ENCODE results near the gene SEMA4D. TPM values are rescaled to one million over a fixed set of nuclear protein-coding genes. Genes with fewer than 3 reads are reported as not detected.

The SEMA4D gene
- total RNA-seq, 1 donor from 2014 or later: 388 TPM

DNA sequence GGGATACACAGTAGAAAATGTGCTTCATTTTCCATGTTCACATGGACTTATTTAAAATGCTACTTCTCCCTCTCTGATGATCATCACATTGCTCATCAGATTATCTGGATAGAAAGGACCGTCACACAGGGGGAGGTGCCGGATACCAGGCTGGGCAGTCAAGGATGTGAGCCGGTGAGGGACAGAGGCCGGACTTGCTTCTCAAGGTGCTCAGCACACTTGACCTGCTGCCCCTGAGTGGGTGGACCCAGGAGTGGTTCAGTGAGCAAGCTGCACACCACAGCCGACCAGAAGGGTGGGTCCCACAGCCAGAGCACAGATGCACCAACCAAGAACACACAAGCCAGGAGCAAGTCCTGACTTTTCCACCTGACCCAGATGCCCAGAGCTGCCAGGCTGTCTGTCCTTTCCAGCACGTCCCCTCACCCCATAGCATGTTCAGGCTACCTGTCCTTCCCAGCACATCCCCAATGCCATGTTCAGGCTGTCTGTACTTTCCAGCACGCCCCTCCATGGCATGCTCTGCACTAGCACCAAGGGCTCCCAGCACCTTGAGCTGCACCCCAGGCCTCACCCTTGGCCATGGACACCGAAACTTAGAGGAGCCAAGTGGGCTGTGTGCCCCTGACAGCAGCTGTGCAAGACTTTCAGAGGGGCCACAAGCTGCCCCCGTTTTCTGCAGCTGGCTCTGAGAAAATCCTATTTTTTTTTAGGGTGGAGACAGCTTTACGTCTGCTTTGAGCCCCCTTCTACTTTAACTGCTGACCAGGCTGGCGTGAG is 101.8 kb downstream of the SEMA4D start:
- intact Hi-C loops (cut with micrococcal nuclease): no loop called here

DNA sequence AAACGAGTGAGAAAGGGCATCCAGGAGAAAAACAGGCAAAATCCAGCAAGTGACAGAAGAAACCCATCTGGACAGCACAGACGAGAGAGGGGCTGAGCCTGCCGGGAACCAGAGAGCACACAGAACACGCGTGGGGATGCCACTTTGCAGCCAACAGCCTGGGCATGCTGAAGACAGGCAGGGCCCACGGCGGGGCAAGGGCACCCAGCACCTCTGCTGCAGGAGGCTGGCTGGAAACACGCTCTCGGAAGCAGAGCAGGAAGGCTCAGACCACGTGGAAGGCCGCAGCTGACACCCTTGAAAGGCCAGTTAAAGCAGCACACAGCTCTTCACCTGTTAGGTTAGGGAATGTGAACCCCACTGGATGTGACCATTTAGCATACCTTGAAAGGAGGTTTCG is 103.5 kb downstream of the SEMA4D start:
- intact Hi-C loops (cut with micrococcal nuclease): no loop called here

DNA sequence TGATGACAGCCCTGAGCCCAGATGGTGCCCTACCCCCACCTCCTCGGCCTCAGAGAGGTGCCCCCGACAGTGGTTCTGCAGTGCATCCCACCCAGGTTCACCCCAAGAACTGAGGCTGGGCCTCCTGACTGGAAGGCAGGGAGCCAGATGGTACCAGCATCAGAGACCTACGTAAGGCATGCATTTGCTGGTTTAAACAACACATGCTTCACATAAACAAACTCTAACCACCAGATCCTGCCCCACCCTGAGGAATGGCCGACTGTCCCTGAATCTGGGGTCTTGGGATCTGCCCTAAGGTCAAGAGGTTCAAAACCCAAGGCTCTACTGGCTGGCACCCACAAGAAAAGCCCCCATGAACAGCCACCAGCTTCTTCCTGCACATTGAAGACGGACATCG is 106.3 kb downstream of the SEMA4D start:
- intact Hi-C loops (cut with micrococcal nuclease): no loop called here

DNA sequence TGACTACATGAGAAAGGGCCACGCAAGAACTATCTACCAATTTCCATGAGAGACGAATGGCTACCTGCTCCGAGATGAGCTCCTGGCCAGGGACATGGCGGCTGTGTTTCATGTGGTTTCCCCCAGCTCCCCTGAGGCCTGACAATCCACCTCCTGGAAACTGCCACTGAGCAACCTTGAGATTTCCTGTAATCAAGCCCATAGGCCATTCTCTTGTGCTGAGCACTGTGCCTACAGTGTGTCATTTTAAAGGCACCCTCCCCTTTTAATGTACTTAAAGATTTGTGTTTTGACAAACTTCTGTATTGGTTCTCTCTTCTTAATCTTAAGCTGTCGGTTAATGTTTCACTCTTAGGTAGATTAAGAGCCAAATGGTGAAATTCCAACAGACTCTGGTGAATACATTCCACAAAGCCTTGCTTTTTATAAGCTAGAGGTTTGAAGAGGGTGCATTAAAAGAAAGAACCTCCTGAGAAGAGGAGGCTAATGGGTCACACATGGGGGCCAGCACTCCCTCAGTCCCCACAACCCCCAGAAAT is 107.3 kb downstream of the SEMA4D start:
- intact Hi-C loops (cut with micrococcal nuclease): no loop called here

DNA sequence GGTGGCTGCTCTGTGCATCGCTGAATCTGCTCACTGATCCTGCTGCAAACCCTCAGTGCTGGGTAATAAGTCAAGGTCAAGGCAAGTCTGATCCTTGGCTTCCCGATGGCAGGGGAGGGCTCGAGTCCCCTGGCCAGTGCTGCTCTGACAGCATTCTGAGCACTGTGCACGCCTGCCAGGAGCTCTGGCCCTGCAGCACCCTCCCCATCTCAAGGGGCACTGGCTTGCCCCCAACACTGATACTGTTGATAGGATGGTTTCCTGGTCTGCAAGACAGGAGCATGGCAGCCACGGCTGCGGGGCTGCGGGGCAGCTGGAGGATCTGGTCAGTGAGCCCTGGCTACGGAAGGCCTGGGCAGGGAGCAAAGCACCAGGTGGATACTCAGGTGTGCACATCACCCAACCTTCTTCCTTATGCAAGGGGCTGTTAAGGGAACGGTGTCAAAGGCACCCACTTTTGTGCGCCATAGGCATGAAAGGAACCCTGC is 107.8 kb downstream of the SEMA4D start:
- intact Hi-C loops (cut with micrococcal nuclease): no loop called here

DNA sequence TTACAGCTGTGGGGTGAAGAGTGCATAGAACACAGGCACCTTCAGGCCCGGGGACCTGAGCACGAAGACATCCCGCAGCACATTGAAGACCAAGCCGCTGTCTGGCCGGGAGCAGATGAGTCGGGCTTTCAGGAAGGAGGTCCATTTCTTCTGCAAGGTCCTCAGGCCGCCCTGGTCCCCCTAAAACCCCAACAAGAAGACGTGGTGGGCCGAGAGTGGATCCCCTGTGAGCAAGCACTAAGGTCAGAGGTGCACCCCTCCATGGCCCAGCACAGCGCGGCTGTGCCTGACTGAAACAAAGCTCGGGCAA is 109.1 kb downstream of the SEMA4D start:
- intact Hi-C loops (cut with micrococcal nuclease): no loop called here

DNA sequence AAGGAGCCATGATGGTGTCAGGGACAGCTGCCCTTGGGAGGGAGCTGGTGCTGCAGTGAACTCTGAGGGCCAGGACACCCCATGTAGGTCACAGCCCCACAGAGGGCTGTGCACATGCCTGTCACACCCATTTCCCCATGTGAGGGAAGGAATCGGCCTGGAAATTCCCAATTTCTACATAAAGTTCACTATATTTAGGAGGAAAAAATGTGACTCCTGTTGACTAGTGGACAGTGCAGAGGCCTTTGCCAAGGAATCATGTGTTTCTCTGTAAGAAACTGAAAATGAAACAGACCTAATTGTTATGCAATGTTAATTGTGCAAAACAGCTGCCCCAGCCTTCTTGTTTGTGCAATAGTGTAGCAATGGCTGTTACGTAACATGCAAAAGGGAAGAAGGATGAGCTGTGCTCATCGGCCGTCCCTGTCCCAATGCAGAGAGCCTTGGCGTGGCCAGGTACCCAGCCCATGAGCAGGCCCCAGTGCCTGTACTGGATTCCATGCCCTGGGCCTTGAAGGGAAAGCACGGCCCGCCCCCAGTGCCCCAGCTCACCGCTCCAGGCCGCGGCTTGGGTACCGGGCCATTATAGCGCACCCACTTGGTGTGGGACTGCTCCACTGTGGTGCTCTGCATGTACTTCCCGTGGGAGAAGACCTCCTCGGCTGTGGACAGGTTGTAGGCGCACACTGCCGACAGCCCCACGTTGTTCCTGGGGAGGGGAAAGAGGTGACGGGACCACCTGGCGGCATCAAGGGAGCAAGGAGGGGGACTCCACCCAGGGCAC is 109.6 kb downstream of the SEMA4D start:
- intact Hi-C loops (cut with micrococcal nuclease): no loop called here

DNA sequence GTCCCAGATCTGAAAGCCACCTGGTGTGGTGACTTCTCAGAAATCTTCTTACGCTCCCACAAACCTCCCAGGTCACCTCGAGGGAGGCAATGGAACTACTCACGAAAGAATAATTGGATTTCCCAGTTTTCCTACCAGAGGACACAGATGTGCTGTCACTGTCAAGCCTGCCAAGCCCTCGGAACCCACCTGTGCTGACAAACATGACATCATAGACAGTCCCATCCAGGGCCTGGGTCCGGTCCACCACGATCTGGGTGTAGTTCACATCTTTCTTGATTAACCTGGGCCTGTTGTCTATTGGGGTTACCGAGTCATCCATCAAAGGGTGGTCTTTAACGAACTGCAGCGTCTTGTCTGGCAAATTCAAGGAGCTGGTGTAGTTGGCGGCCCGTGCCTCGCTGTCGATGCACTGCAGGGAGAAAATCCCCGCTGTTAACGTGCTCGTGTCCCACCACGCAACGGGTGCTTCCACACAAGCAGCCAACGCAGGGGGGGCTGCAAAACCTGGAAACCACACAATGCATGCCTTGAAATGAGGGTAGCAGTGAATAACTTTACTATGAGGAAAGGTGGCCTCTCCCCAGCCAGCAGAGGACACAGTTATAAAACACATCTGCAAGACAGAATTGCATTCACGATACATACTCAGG is 110.6 kb downstream of the SEMA4D start:
- intact Hi-C loops (cut with micrococcal nuclease): no loop called here

DNA sequence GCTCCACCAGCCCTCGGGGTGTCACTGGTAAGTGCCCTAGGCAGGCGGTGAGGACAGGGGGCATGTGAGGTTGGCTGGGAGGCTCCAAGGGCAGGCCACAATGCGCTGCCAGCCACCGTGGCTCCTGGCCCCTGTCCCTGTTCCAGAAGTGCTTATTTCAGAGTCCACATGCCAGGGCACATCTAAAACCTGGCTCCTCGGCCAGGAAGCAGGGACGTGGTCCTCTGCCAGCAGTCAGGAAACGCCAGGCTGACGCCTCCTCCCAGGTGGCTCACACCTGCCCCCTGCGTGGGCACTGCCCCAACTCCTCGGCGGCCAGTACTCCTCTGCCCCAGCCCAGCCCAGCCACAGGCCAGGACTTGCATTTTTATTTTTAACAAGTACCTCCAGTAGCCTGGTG is 111.1 kb downstream of the SEMA4D start:
- intact Hi-C loops (cut with micrococcal nuclease): no loop called here

DNA sequence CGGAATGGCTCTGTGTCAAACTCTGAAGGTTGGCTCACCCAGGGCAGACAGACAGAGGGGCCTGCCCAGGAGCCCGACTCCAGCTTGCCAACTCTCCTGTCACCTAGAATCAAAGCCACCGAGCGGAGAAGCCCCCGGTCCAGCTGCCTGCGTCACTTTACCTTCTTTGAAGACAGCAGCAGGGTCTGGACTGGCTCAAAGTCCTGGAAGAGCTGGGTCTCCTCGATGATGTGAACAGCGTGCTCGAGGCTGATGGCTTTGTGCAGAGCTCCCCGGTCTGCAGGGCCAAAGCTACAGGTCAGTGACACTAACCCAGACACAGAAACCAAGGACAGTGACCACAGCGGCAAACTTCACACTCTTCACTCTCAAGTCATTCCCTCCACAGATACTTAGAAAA is 111.7 kb downstream of the SEMA4D start:
- intact Hi-C loops (cut with micrococcal nuclease): no loop called here

DNA sequence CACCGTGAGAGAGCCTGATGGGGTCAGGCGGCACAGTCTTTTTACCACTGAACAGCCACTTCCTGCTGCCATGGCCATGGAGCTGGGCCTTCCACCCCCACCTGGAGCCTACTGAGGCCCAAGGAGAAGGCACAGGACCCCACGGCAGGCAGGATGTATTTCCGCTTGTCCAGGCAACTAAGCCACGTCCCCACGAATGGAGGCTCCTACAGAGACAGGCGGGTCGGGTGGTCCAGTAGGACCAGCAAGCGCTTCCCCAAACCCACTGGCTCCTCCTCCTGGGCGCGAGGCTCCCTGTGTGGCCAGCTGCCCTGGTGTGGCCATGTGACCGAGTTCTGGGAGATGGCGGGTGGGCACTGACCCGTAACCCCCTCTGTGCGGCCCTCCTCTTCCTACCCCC is 113.1 kb downstream of the SEMA4D start:
- intact Hi-C loops (cut with micrococcal nuclease): no loop called here

DNA sequence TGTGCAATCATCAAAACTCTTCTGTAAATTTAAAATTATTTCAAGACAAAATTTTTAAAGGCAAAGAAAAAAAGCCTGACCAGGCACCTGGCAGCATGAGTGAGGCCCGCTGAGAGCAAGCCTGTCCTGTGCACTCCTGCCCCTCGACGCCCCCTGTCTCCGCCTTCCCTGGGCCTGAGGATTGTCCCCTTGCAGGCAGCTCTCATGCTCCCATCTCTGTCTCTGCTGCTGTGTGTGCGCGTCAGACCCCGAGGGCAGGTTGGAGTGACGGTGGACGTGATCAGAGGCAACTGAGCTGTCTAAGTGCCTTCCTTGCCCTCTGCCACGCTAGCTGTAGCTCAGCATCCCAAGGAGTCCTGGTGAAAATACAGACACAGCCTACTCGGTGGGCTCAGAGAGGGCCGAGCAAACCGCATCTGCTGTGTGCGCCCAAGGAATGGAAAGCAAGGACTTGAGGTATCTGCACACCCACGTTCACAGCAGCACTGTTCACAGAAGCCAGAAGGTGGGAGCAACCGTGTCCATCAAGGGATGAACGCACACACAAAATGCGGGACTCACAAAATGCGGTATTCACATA is 114.1 kb downstream of the SEMA4D start:
- intact Hi-C loops (cut with micrococcal nuclease): no loop called here

DNA sequence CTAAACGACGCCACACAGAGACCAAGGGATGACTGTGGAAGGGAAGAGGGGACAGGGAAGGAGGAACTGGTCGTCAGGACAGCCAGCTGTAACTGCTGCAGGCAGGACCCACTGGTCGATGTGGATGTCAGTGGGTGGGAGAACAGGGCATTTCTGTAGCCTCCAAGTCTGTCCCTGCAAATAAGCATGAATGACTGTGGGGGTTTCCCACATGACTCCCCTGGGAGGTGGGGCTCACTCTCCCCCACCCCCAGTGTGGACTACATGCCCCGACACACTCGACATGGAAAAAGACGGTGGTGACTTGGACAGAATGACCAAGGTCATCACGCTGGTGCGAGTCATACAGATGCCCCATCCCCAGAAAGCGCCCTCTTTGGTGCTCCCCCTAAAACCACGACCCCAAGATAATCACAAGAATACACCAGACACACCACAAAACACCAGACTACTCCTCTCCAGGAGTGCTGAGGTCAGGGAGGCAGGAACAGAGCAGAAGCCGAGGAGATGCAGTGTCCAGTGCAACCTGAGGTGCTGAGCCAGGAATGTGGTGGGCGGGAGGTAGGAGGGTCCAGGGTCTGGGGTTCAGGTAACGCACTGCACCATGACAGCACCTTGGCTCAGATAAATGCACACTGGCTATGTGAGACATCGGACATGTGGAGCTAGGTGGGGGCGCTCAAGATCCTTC is 114.7 kb downstream of the SEMA4D start:
- intact Hi-C loops (cut with micrococcal nuclease): no loop called here

DNA sequence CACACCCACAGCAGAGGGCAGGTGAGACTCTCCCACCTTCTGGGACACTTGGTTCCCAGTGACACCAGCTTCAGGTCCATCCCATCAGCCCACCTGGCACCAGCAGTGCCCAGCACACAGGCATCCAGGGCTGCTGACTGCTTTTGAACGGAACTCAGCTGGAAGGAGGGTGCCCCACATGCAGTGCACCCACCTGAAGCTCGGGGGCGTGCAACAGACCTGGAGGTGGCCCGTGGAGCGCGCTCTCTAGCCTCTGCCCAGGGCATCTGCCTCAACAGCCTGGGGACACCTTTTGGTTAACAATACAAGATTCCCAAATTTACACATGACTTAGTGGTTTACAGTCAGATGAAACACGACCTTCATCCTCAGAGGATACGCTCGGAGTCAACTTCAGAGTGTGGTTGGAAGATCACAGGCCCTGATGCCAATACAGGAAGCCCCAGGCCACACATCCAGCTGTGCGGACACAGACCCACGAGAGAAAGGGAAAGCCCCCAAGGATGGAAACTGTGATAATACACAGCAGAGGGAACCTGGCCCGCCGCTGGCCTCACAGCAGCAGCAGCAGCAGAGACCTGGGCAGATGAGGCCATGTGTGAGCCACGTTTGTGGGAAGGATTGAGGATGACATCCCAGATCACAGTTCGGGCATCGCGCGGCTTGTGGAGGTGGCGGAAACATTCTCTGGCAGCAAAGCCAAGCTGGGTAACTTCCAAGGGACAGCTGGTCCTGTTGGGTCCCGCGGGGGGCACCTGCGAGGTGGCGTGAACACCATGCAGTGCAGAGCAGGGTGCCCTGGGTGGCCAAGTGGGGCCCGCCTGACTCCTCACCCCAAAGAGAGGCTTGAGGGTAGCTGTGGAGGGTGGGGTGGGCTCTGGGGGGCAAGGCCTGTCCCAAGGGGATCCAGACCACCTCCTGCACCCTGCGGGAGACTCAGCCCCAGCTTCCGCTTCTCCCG is 115.6 kb downstream of the SEMA4D start:
- intact Hi-C loops (cut with micrococcal nuclease): no loop called here

DNA sequence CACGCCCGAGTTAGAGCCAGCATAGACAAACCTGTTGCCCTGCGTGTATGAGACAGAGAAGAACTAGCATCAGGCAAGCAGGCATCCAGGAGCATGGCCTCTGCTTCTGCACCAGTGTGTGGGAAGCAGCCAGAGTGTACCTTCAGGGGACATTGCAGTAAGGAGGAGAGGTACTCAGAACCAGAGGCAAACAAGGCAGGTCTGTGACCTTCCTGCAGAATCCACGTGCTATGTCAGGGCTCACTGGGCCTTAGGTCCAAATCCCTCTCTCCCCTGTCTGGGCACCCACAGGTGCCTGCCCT is 116.7 kb downstream of the SEMA4D start:
- intact Hi-C loops (cut with micrococcal nuclease): no loop called here

DNA sequence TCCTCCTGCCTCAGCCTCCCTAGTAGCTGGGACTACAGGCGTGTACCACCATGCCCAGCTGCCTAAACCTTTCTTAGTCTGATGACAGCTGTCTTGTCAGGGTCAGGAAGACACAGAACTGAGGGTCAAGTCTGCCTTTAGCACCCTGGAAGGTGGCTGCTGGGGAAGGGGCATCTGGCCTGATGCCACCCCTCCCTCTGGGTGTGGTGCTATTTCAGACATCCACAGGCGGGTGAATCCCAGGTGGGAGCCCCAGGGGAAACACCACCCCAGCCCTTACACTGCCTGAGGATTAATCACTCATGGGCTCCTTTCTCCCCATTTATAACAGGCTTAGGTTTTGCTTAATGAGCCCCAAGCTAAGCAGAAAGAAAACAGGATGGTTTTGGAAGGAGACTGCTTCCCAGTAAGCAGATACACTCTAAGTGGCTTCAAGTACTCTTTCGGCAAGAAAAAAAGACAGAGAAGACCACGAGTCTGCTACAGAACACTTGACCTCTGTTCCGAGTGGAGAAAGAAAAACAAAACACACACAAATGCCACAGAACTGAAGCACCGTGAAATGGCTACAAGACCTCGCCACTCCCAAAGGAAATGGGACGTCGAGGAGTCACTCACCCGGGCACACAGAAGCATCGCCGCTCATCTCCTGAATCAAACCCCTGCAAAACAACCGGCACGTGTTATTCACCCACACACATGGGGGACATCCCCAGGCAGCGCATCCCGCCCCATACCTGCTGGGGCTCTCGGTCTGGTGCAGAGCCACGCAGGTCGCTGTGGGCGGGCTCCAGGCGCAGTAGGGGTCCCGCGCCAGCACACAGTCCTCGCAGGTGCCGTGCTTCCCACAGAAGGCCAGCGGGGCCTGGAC is 117.2 kb downstream of the SEMA4D start:
- intact Hi-C loops (cut with micrococcal nuclease): no loop called here

DNA sequence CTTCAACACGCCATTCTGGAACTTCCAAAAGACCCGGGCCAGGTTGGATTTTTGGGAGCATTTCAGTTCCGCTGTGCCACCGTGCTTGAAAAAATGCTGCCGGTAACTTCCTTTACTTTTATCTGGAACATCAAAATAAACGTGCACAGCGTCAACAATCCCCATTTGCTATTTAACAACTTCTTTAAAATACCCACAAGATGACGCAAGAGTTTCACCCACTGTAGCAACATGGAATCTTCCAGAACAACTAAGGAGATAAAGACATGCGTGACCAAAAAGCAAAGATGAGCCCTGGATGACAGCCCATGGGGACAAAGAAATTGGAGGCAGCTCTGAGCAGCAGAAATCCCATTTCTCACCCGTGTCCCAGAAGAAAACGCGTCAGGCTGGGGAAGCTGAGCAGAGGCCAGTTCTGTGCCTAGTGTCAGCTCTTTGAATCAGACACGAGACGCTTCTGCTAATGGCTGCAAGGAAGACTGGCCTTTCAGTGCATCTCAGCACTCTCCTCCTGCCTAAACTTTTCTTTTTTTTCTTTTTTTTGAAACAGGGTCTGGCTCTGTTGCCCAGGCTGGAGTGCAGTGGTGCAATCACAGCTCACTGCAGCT is 118.3 kb downstream of the SEMA4D start:
- intact Hi-C loops (cut with micrococcal nuclease): no loop called here

DNA sequence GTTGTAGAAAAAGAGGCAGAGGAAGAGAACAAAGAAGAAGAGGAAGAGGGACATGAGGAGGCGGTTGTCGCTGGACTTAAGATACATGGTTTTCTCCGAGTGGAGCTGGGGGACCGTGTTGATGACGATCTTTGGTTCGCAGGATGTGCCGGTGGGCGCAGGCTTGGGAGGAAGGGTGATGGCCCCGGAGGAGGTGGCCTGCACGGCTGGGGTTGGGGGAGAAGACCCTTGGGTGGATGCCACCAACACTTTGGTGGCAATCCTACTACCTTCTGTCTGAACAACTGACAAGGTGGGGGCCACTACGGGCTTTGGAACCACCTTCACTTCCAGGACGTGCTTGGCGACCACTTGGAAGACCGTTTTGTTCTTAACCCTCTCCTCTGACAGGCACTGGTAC is 118.9 kb downstream of the SEMA4D start:
- intact Hi-C loops (cut with micrococcal nuclease): no loop called here

DNA sequence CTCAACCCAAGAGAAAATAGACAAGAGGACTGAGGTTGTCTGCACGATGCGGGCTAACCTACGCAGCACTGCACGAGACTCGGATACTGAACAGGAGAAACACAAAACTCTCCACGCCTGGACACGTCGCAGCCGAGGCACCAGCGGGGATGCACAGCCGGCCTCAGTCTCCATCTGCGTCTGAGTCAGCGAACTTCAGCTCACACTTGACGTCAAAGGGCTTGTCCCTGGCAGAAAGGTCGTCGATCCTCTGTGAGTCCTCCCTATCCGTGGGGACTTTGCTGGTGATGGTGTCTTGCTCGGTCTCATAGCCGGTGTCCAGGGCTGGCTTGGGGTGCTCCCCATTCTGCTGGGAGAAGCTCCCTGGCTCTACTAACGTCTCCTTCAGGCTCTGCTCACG is 119.4 kb downstream of the SEMA4D start:
- intact Hi-C loops (cut with micrococcal nuclease): no loop called here

All from T-helper 1 cell treated with Interleukin-12 subunit alpha and Interleukin-12 subunit beta and Interleukin-4 antibody, amounts not matched to agents 30 ng/mL and 1 ng/mL, for 36 hours (primary cell).